IPS-NIHi11 (cell line): ENCODE data around the gene CCT6B.

Experiments
- DNase-seq: peaks from one replicate; pipeline ENCODE4 v3.0.0; 2012; ENCODE audit warnings: mixed read lengths, low spot score

The CCT6B gene

GRCh38 chr17:34883106-34884000, 77.9 kb downstream of the CCT6B start:
- peak; percentile 56 for DNase-seq

- no peak for DNase-seq
Observed at GRCh38 chr17:34879146-34879545, 82.1 kb downstream of the CCT6B start.
